SK-N-SH treated with all-trans-retinoic acid at 6 μM for 48 hours (cell line): Measurements from ENCODE around the gene CABP4.

Experiments used
- ARNTL ChIP-seq: fragments of 450-650 bp; formaldehyde crosslinking; IDR thresholded peaks from 2 replicates; pipeline ENCODE4 v1.5.0; 2020; ENCODE audit warnings: low read depth, mild to moderate bottlenecking, moderate library complexity, borderline replicate concordance
- CSDC2 ChIP-seq: fragments of 250-450 bp; sonication (Bioruptor Pico); IDR thresholded peaks from 2 replicates; pipeline ENCODE4 v1.5.0; 2020; ENCODE audit warnings: mild to moderate bottlenecking, moderate library complexity
- ESRRG ChIP-seq: fragments of 250-450 bp; sonication (Bioruptor Pico); IDR thresholded peaks from 2 replicates; pipeline ENCODE4 v1.6.1; 2021; ENCODE audit warnings: mild to moderate bottlenecking
- PATZ1 ChIP-seq: fragments of 250-450 bp; sonication (Bioruptor Pico); IDR thresholded peaks from 2 replicates; pipeline ENCODE4 v1.8.0; 2020; ENCODE audit warnings: mild to moderate bottlenecking, moderate library complexity, borderline replicate concordance
- RARB ChIP-seq: fragments of 250-450 bp; sonication (Bioruptor Pico); IDR thresholded peaks from 2 replicates; pipeline ENCODE4 v1.8.0; 2021; ENCODE audit warnings: mild to moderate bottlenecking, moderate library complexity
- TCF4 ChIP-seq: fragments of 250-450 bp; sonication (Bioruptor Pico); IDR thresholded peaks from 2 replicates; pipeline ENCODE4 v1.8.0; 2021; ENCODE audit warnings: mild to moderate bottlenecking, moderate library complexity, borderline replicate concordance
- ZFP30 ChIP-seq: fragments of 450-650 bp; formaldehyde crosslinking; IDR thresholded peaks from 2 replicates; pipeline ENCODE4 v1.5.0; 2022; ENCODE audit warnings: mild to moderate bottlenecking, moderate library complexity

- TF ChIP-seq ARNTL, result no peak
- TF ChIP-seq TCF4 (CRISPR knock-in tag), result no peak
- no peak for TF ChIP-seq ZFP30 (CRISPR knock-in tag)
- TF ChIP-seq RARB (CRISPR knock-in tag), result no peak
- TF ChIP-seq ESRRG (CRISPR knock-in tag), result no peak
- TF ChIP-seq PATZ1 (CRISPR knock-in tag), result no peak
- no peak for TF ChIP-seq CSDC2 (CRISPR knock-in tag)
Measured at GRCh38 chr11:67408437-67409200, 46.5 kb upstream of the CABP4 start.
